SK-N-SH (cell line): Measurements from ENCODE around the gene SNCG. TPM values are rescaled to one million over a fixed set of nuclear protein-coding genes. Genes with fewer than 3 reads are reported as not detected.
"Not testable (repeated sequence)": the region's sequence is repeated elsewhere in the genome, so short reads cannot be mapped to it uniquely, and the experiment has no call there.

Experiments
- CTCF ChIA-PET: fragments of 300-600, 350-600 bp; formaldehyde crosslinking; extraction: SDS; loops from one replicate; lab custom pipeline; 2021; lab: Yijun Ruan, JAX
- POLR2A ChIA-PET: fragments of 350-600 bp; sonication (Branson Sonifier 250); formaldehyde crosslinking; extraction: SDS; loops from one replicate; lab custom pipeline; 2020; ENCODE audit warnings: antibody characterized with exemption, inconsistent platforms; lab: Yijun Ruan, JAX
- DNase-seq: peaks from one replicate; pipeline ENCODE4 v3.0.0; 2012
- H2AFZ ChIP-seq: fragments of 200-600 bp; sonication (generic); 2 replicates; pipeline ENCODE4 v1.8.1; 2016; ENCODE audit warnings: antibody characterized with exemption, mild to moderate bottlenecking, low read depth
- H3F3A ChIP-seq: fragments of 200-600 bp; sonication (generic); replicated peaks from 2 replicates; pipeline ENCODE3; 2016; ENCODE audit warnings: antibody characterized with exemption, mild to moderate bottlenecking; ENCODE audit not compliant: insufficient read depth
- H3K27ac ChIP-seq, 2 experiments: fragments of 200-500 bp in 1 of 2; fragments of 200-600 bp in 1 of 2; sonication (Bioruptor generic) in 1 of 2; sonication (generic), shearing (Covaris generic) in 1 of 2; 2 replicates each; pipeline versions ENCODE4 v1.5.1 to v1.6.1; 2014 to 2016; ENCODE audit warnings: low read depth in 2 of 2, inconsistent platforms in 1 of 2, low read length in 1 of 2, mild to moderate bottlenecking in 1 of 2, mixed read lengths in 1 of 2
- H3K27me3 ChIP-seq: fragments of 200-600 bp; sonication (generic), shearing (Covaris generic); 2 replicates; pipeline ENCODE4 v1.6.1; 2016; ENCODE audit warnings: mixed run types; ENCODE audit not compliant: insufficient read depth
- H3K36me3 ChIP-seq, 2 experiments: fragments of 200-500 bp in 1 of 2; fragments of 200-600 bp in 1 of 2; sonication (Bioruptor generic) in 1 of 2; sonication (generic) in 1 of 2; replicated peaks in 1 of 2; 2 replicates each; pipeline versions ENCODE3 to v1.5.1; 2014 to 2016; ENCODE audit warnings: low read length in 1 of 2, mild to moderate bottlenecking in 1 of 2; ENCODE audit not compliant: insufficient read depth in 2 of 2, control insufficient read depth in 1 of 2
- H3K4me1 ChIP-seq, 2 experiments: fragments of 200-500 bp in 1 of 2; fragments of 200-600 bp in 1 of 2; sonication (Bioruptor generic) in 1 of 2; sonication (generic), shearing (Covaris generic) in 1 of 2; 2 replicates each; pipeline versions ENCODE4 v1.5.1 to v1.6.1; 2014 to 2016; ENCODE audit warnings: low read depth in 1 of 2, low read length in 1 of 2, mixed run types in 1 of 2; ENCODE audit not compliant: insufficient read depth in 2 of 2, control insufficient read depth in 1 of 2
- H3K4me2 ChIP-seq: fragments of 200-600 bp; sonication (generic), shearing (Covaris generic); 2 replicates; pipeline ENCODE4 v1.6.1; 2017; ENCODE audit warnings: mixed run types
- H3K4me3 ChIP-seq, 2 experiments: fragments of 200-500 bp in 1 of 2; fragments of 200-600 bp in 1 of 2; sonication (Bioruptor generic) in 1 of 2; sonication (generic), shearing (Covaris generic) in 1 of 2; 2 replicates each; pipeline versions ENCODE4 v1.5.1 to v1.8.1; 2014 to 2016; ENCODE audit warnings: low read depth in 2 of 2, inconsistent platforms in 1 of 2, low read length in 1 of 2, mild to moderate bottlenecking in 1 of 2, mixed read lengths in 1 of 2, moderate library complexity in 1 of 2
- H3K79me2 ChIP-seq: fragments of 200-600 bp; sonication (generic); 2 replicates; pipeline ENCODE4 v1.8.1; 2017; ENCODE audit warnings: mild to moderate bottlenecking; ENCODE audit not compliant: insufficient read depth
- H3K9ac ChIP-seq: fragments of 200-600 bp; sonication (generic); 2 replicates; pipeline ENCODE4 v1.6.1; 2017; ENCODE audit warnings: mixed run types
- H3K9me2 ChIP-seq: fragments of 200-600 bp; sonication (generic); 2 replicates; pipeline ENCODE4 v1.6.1; 2017; ENCODE audit warnings: mixed run types
- H3K9me3 ChIP-seq: fragments of 200-600 bp; sonication (generic); 2 replicates; pipeline ENCODE4 v1.6.1; 2017; ENCODE audit warnings: mixed run types, mild to moderate bottlenecking, moderate library complexity
- H4K20me1 ChIP-seq: fragments of 200-600 bp; sonication (generic); 2 replicates; pipeline ENCODE4 v1.6.1; 2017; ENCODE audit warnings: mild to moderate bottlenecking, mixed run types; ENCODE audit not compliant: insufficient read depth
- CHD2 ChIP-seq: fragments of 150-350 bp; IDR thresholded peaks from 2 replicates; pipeline ENCODE4 v1.6.1; 2018; ENCODE audit warnings: low read length; ENCODE audit not compliant: partially characterized antibody
- EP300 ChIP-seq, 2 experiments: IDR thresholded peaks; 2 replicates each; pipeline versions ENCODE4 v1.4.0 to v1.6.1; 2012; ENCODE audit warnings: borderline replicate concordance in 1 of 2, low read depth in 1 of 2, low read length in 1 of 2
- GATA2 ChIP-seq: sonication (generic); formaldehyde crosslinking; IDR thresholded peaks from 2 replicates; pipeline ENCODE4 v1.5.0; 2020; ENCODE audit warnings: mild to moderate bottlenecking, missing genetic modification reagents
- NRF1 ChIP-seq: IDR thresholded peaks from 2 replicates; pipeline ENCODE4 v1.6.1; 2012; ENCODE audit warnings: low read depth, mild to moderate bottlenecking, low read length
- POLR2AphosphoS5 ChIP-seq: IDR thresholded peaks from 2 replicates; pipeline ENCODE4 v1.6.1; 2012; ENCODE audit warnings: low read depth, low read length
- RCOR1 ChIP-seq: fragments of 150-350 bp; IDR thresholded peaks from 2 replicates; pipeline ENCODE4 v1.6.1; 2017; ENCODE audit warnings: antibody characterized with exemption, low read length
- SIN3A ChIP-seq: IDR thresholded peaks from 2 replicates; pipeline ENCODE4 v1.6.1; 2012; ENCODE audit warnings: low read depth, mild to moderate bottlenecking, low read length, moderate library complexity, borderline replicate concordance
- SMC3 ChIP-seq: IDR thresholded peaks from 2 replicates; pipeline ENCODE4 v1.6.1; 2012; ENCODE audit warnings: low read depth, low read length, improper control_type of control experiment
- TEAD4 ChIP-seq: IDR thresholded peaks from 2 replicates; pipeline ENCODE4 v1.4.0; 2012; ENCODE audit warnings: mild to moderate bottlenecking, borderline replicate concordance; ENCODE audit not compliant: insufficient read depth
- WGBS: methylation state at CpG from one replicate; pipeline ENCODE4 v1.1.6; 2017; ENCODE audit warnings: low lambda C conversion rate; 5-methylcytosine and 5-hydroxymethylcytosine counted together
- polyA plus RNA-seq, 3 experiments: library from polyadenylated mRNA; depleted of rRNA; stranded (reverse); fragments of >200 nt; gene quantifications; 2 replicates each; pipeline ENCODE4 v1.2.3, GENCODE V29; 2012
- TF ChIP-seq, protein P1 (sequence below): fragments of 150-350 bp; IDR thresholded peaks from 2 replicates; pipeline ENCODE4 v1.6.1; 2016; ENCODE audit warnings: mild to moderate bottlenecking, low read depth, low read length
- TF ChIP-seq, protein P2 (sequence below): IDR thresholded peaks from 2 replicates; pipeline ENCODE4; 2012
- TF ChIP-seq, protein P3 (sequence below): IDR thresholded peaks from 2 replicates; pipeline ENCODE4 v1.4.0; 2012; ENCODE audit warnings: low read depth, borderline replicate concordance
- TF ChIP-seq, protein P4 (sequence below): fragments of 150-350 bp; IDR thresholded peaks from 2 replicates; pipeline ENCODE4 v1.6.1; 2017; ENCODE audit warnings: antibody characterized with exemption, low read length, low read depth, borderline replicate concordance

The SNCG gene
- polyA plus RNA-seq, 1 of the 3 experiments (the other 2 are of a cell fraction), result 4.3 TPM

DNA sequence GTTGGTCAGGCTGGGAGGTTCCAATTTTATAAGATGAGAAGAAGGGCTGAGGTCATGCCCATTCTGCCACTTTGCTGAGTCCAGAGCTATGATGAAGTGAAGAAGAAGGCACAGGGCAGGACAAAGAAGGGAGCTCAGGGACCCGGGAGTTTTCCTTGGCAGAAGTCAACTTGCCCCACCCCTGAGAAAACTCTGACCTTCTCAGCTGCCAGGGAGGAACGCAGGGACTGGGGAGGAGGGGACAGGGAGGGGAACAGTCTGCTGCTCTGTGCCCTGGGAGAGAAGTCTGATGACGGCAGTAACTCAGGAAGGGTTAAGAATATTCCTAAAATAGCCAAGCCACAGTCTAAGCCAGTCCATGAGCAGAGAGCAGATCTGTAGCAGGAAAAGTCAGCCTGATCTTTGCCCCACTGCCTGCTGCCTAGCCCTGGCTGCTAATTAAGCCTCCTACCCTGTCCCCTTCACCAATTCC is 21.6 kb downstream of the SNCG start:
- Histone ChIP-seq H3F3A (no peaks in the 10 kb centered on the region), H2AFZ (no peak overlapping the region), H3K4me2 (no peak overlapping the region), H4K20me1 (no peaks in the 10 kb centered on the region), H3K27ac (no peak overlapping the region), H3K79me2 (no peaks in the 10 kb centered on the region), H3K27me3 (no peaks in the 10 kb centered on the region), H3K4me3 (no peak overlapping the region), H3K9me3 (no peaks in the 10 kb centered on the region), H3K9ac (no peak overlapping the region), H3K9me2 (no peaks in the 10 kb centered on the region), H3K36me3 (no peaks in the 10 kb centered on the region), H3K4me1 (no peaks in the 10 kb centered on the region)
- no peak for DNase-seq
- ChIA-PET CTCF (no interaction called here), POLR2A (no interaction called here)
- WGBS, result 45% methylated on average over 3 of the region's 3 CpGs
- TF ChIP-seq RCOR1 (no peak), SIN3A (no peak), SMC3 (no peak), NRF1 (no peak), EP300 (IDR thresholded peaks at IDR 0.05; ENCODE audit: borderline replicate concordance in 1 of 2, low read depth in 1 of 2, low read length in 1 of 2) (no peak), CHD2 (no peak), GATA2 (CRISPR knock-in tag) (no peak), POLR2AphosphoS5 (no peak), TEAD4 (no peak)
- TF ChIP-seq, protein P1, sequence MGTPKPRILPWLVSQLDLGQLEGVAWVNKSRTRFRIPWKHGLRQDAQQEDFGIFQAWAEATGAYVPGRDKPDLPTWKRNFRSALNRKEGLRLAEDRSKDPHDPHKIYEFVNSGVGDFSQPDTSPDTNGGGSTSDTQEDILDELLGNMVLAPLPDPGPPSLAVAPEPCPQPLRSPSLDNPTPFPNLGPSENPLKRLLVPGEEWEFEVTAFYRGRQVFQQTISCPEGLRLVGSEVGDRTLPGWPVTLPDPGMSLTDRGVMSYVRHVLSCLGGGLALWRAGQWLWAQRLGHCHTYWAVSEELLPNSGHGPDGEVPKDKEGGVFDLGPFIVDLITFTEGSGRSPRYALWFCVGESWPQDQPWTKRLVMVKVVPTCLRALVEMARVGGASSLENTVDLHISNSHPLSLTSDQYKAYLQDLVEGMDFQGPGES, result no peak
- TF ChIP-seq, protein P2, sequence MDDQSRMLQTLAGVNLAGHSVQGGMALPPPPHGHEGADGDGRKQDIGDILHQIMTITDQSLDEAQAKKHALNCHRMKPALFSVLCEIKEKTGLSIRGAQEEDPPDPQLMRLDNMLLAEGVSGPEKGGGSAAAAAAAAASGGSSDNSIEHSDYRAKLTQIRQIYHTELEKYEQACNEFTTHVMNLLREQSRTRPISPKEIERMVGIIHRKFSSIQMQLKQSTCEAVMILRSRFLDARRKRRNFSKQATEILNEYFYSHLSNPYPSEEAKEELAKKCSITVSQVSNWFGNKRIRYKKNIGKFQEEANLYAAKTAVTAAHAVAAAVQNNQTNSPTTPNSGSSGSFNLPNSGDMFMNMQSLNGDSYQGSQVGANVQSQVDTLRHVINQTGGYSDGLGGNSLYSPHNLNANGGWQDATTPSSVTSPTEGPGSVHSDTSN, result no peak
- TF ChIP-seq, protein P3, sequence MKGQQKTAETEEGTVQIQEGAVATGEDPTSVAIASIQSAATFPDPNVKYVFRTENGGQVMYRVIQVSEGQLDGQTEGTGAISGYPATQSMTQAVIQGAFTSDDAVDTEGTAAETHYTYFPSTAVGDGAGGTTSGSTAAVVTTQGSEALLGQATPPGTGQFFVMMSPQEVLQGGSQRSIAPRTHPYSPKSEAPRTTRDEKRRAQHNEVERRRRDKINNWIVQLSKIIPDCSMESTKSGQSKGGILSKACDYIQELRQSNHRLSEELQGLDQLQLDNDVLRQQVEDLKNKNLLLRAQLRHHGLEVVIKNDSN, result no peak
- TF ChIP-seq, protein P4, sequence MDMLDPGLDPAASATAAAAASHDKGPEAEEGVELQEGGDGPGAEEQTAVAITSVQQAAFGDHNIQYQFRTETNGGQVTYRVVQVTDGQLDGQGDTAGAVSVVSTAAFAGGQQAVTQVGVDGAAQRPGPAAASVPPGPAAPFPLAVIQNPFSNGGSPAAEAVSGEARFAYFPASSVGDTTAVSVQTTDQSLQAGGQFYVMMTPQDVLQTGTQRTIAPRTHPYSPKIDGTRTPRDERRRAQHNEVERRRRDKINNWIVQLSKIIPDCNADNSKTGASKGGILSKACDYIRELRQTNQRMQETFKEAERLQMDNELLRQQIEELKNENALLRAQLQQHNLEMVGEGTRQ, result no peak

DNA sequence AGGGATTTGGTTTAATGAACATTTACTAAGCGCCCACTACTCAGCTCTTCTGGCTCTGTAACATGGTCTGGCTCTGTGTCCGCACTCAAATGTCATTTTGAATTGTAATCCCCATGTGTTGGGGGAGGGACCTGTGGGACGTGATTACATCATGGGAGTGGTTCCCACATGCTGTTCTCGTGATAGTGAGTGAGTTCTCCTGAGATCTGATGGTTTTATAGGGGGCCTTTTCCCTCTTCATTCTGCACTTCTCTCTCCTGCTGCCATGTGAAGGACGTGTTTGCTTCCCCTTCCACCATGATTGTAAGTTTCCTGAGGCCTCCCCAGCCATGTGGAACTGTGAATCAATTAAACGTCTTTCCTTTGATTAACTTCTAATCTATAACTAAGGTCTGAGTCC is 22.6 kb downstream of the SNCG start:
- H3K9me3 ChIP-seq, H3K27ac ChIP-seq, H3K79me2 ChIP-seq, H3K4me3 ChIP-seq, DNase-seq, H3K9me2 ChIP-seq, H3K9ac ChIP-seq, H3K4me2 ChIP-seq, H3F3A ChIP-seq, H2AFZ ChIP-seq, H3K27me3 ChIP-seq, H3K36me3 ChIP-seq, CTCF ChIA-PET, POLR2A ChIA-PET, H3K4me1 ChIP-seq, H4K20me1 ChIP-seq: not testable (repeated sequence)
- WGBS, result 70% methylated on average over 6 of the region's 6 CpGs
